GM18508 (cell line): ENCODE measurements around the gene ANKMY1.

Experiments
- ATAC-seq: cut with Tn5 transposase; IDR thresholded peaks from one replicate; pipeline ENCODE4 v1.9.1; 2021; ENCODE audit warnings: moderate number of reproducible peaks; ENCODE audit not compliant: insufficient read depth, unreplicated experiment

The ANKMY1 gene

GRCh38 chr2:240557808-240558207 is at the start of gene ANKMY1:
ANKMY1 (minus strand) TSS chr2:240557988; CDS start chr2:240557335, 653 bp downstream.
- no peak for ATAC-seq

GRCh38 chr2:240605867-240606743 is 48.3 kb upstream of the ANKMY1 start:
- ATAC-seq: no peak

GRCh38 chr2:240604939-240605716 is 47.3 kb upstream of the ANKMY1 start:
- no peak for ATAC-seq

- ATAC-seq: no peak
Measured at GRCh38 chr2:240604291-240604938, 46.6 kb upstream of the ANKMY1 start.

GRCh38 chr2:240603846-240604245 is 46.1 kb upstream of the ANKMY1 start:
- no peak for ATAC-seq

- ATAC-seq: no peak
Measured at GRCh38 chr2:240603081-240603835, 45.5 kb upstream of the ANKMY1 start.

- ATAC-seq: no peak
Measured at GRCh38 chr2:240602266-240603050, 44.7 kb upstream of the ANKMY1 start.

GRCh38 chr2:240601831-240602160 is 44.0 kb upstream of the ANKMY1 start:
- ATAC-seq: no peak

GRCh38 chr2:240601061-240601830 is 43.5 kb upstream of the ANKMY1 start:
- ATAC-seq: no peak

- no peak for ATAC-seq
Measured at GRCh38 chr2:240600451-240600961, 42.7 kb upstream of the ANKMY1 start.

- ATAC-seq: no peak
Measured at GRCh38 chr2:240599141-240599583, 41.4 kb upstream of the ANKMY1 start.

- ATAC-seq: no peak
Measured at GRCh38 chr2:240598311-240598911, 40.6 kb upstream of the ANKMY1 start.

- ATAC-seq: no peak
Measured at GRCh38 chr2:240597419-240598181, 39.8 kb upstream of the ANKMY1 start.

- ATAC-seq: no peak
Measured at GRCh38 chr2:240597054-240597418, 39.2 kb upstream of the ANKMY1 start.

- ATAC-seq: no peak
Measured at GRCh38 chr2:240596491-240596931, 38.7 kb upstream of the ANKMY1 start.

GRCh38 chr2:240596080-240596460 is 38.3 kb upstream of the ANKMY1 start:
- ATAC-seq: no peak

- no peak for ATAC-seq
Measured at GRCh38 chr2:240595381-240596079, 37.7 kb upstream of the ANKMY1 start.
